Measurements from ENCODE around the gene CHST8. TPM values are rescaled to one million over a fixed set of nuclear protein-coding genes. Genes with fewer than 3 reads are reported as not detected.

The CHST8 gene
- total RNA-seq, 1 donor from 2014 or later = 0.96 TPM

- H3K4me1 Mint-ChIP-seq = peaks cover 7% of the 10 kb centered on the region
- DNase-seq (ENCODE audit: low read depth, low spot score) = no peak
- no peaks in the 10 kb centered on the region for H3K9me3 Mint-ChIP-seq
- H3K36me3 Mint-ChIP-seq (ENCODE audit: low read depth) = no peaks in the 10 kb centered on the region
- H3K27me3 Mint-ChIP-seq (ENCODE audit: low read depth) = peaks cover 4% of the 10 kb centered on the region
- H3K4me3 Mint-ChIP-seq = no peak overlapping the region
- no peak overlapping the region for H3K27ac Mint-ChIP-seq (ENCODE audit: unreplicated experiment)
- TF ChIP-seq, protein P1, sequence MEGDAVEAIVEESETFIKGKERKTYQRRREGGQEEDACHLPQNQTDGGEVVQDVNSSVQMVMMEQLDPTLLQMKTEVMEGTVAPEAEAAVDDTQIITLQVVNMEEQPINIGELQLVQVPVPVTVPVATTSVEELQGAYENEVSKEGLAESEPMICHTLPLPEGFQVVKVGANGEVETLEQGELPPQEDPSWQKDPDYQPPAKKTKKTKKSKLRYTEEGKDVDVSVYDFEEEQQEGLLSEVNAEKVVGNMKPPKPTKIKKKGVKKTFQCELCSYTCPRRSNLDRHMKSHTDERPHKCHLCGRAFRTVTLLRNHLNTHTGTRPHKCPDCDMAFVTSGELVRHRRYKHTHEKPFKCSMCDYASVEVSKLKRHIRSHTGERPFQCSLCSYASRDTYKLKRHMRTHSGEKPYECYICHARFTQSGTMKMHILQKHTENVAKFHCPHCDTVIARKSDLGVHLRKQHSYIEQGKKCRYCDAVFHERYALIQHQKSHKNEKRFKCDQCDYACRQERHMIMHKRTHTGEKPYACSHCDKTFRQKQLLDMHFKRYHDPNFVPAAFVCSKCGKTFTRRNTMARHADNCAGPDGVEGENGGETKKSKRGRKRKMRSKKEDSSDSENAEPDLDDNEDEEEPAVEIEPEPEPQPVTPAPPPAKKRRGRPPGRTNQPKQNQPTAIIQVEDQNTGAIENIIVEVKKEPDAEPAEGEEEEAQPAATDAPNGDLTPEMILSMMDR (conservative IDR thresholded peaks at IDR 0.05) = no peak
Measured at GRCh38 chr19:33754361-33754760, 132.6 kb downstream of the CHST8 start.

- Mint-ChIP-seq H3K27ac (ENCODE audit: unreplicated experiment) (no peak overlapping the region), H3K4me1 (peaks cover 7% of the 10 kb centered on the region), H3K4me3 (no peak overlapping the region), H3K36me3 (ENCODE audit: low read depth) (no peaks in the 10 kb centered on the region), H3K9me3 (no peaks in the 10 kb centered on the region), H3K27me3 (ENCODE audit: low read depth) (peaks cover 4% of the 10 kb centered on the region)
- DNase-seq (ENCODE audit: low read depth, low spot score) = no peak
- TF ChIP-seq, protein P1 (conservative IDR thresholded peaks at IDR 0.05) = no peak
Measured at GRCh38 chr19:33755099-33756035, 133.6 kb downstream of the CHST8 start.

GRCh38 chr19:33756177-33756576 is 134.4 kb downstream of the CHST8 start:
- Mint-ChIP-seq H3K4me1 (peaks cover 7% of the 10 kb centered on the region), H3K27me3 (ENCODE audit: low read depth) (peaks cover 4% of the 10 kb centered on the region), H3K36me3 (ENCODE audit: low read depth) (no peaks in the 10 kb centered on the region), H3K4me3 (no peak overlapping the region), H3K27ac (ENCODE audit: unreplicated experiment) (no peak overlapping the region), H3K9me3 (no peaks in the 10 kb centered on the region)
- TF ChIP-seq, protein P1 (conservative IDR thresholded peaks at IDR 0.05) = no peak
- no peak for DNase-seq (ENCODE audit: low read depth, low spot score)

GRCh38 chr19:33758541-33759013 is 136.8 kb downstream of the CHST8 start:
- DNase-seq (ENCODE audit: low read depth, low spot score) = no peak
- Mint-ChIP-seq H3K4me3 (no peak overlapping the region), H3K4me1 (peaks cover 7% of the 10 kb centered on the region), H3K9me3 (no peaks in the 10 kb centered on the region), H3K27ac (ENCODE audit: unreplicated experiment) (peak overlapping the region; percentile 89), H3K36me3 (ENCODE audit: low read depth) (no peaks in the 10 kb centered on the region), H3K27me3 (ENCODE audit: low read depth) (peaks cover 9% of the 10 kb centered on the region)
- TF ChIP-seq, protein P1 (conservative IDR thresholded peaks at IDR 0.05) = no peak

- no peak overlapping the region for H3K27ac Mint-ChIP-seq (ENCODE audit: unreplicated experiment)
- no peak for DNase-seq (ENCODE audit: low read depth, low spot score)
- no peaks in the 10 kb centered on the region for H3K9me3 Mint-ChIP-seq
- TF ChIP-seq, protein P1 (conservative IDR thresholded peaks at IDR 0.05) = no peak
- peaks cover 9% of the 10 kb centered on the region for H3K27me3 Mint-ChIP-seq (ENCODE audit: low read depth)
- H3K4me3 Mint-ChIP-seq = no peak overlapping the region
- H3K36me3 Mint-ChIP-seq (ENCODE audit: low read depth) = no peaks in the 10 kb centered on the region
- H3K4me1 Mint-ChIP-seq = peaks cover 7% of the 10 kb centered on the region
Measured at GRCh38 chr19:33759356-33759755, 137.6 kb downstream of the CHST8 start.

Measured in neural crest cell (in vitro differentiated cells).